Osteocyte (in vitro differentiated cells): ENCODE data around the gene NSMCE1. TPM values are rescaled to one million over a fixed set of nuclear protein-coding genes. Genes with fewer than 3 reads are reported as not detected.

Experiments
- DNase-seq: peaks from one replicate; pipeline ENCODE4 v3.0.0; 2021; ENCODE audit warnings: mixed read lengths; ENCODE audit not compliant: unreplicated experiment; ENCODE audit errors: extremely low spot score
- H3K27ac Mint-ChIP-seq: one replicate; pipeline ENCODE4 v1.8.0; 2021; ENCODE audit warnings: mild to moderate bottlenecking, mixed read lengths; ENCODE audit not compliant: unreplicated experiment
- H3K27me3 Mint-ChIP-seq: one replicate; pipeline ENCODE4 v1.8.0; 2021; ENCODE audit warnings: mixed read lengths; ENCODE audit not compliant: unreplicated experiment
- H3K36me3 Mint-ChIP-seq: one replicate; pipeline ENCODE4 v1.8.0; 2021; ENCODE audit warnings: mixed read lengths; ENCODE audit not compliant: unreplicated experiment
- H3K4me1 Mint-ChIP-seq: one replicate; pipeline ENCODE4 v1.8.0; 2021; ENCODE audit warnings: mixed read lengths; ENCODE audit not compliant: unreplicated experiment
- H3K4me3 Mint-ChIP-seq: one replicate; pipeline ENCODE4 v1.8.0; 2021; ENCODE audit warnings: mild to moderate bottlenecking, moderate library complexity, mixed read lengths; ENCODE audit not compliant: unreplicated experiment
- H3K9me3 Mint-ChIP-seq: one replicate; pipeline ENCODE4 v1.8.0; 2021; ENCODE audit warnings: mixed read lengths; ENCODE audit not compliant: unreplicated experiment
- total RNA-seq: library from RNA; stranded (reverse); gene quantifications from 2 replicates; pipeline ENCODE4 v1.2.1, GENCODE V29; 2021
- TF ChIP-seq, protein P1 (sequence below): fragments of 200-600 bp; sonication (generic); IDR thresholded peaks from 2 replicates; pipeline ENCODE4 v1.5.0; 2021; ENCODE audit warnings: antibody characterized with exemption, mild to moderate bottlenecking, moderate library complexity

The NSMCE1 gene
- total RNA-seq, 1 donor from 2014 or later = 28.3 TPM

GRCh38 chr16:27312580-27313421, 44.2 kb upstream of the NSMCE1 start:
- TF ChIP-seq, protein P1, sequence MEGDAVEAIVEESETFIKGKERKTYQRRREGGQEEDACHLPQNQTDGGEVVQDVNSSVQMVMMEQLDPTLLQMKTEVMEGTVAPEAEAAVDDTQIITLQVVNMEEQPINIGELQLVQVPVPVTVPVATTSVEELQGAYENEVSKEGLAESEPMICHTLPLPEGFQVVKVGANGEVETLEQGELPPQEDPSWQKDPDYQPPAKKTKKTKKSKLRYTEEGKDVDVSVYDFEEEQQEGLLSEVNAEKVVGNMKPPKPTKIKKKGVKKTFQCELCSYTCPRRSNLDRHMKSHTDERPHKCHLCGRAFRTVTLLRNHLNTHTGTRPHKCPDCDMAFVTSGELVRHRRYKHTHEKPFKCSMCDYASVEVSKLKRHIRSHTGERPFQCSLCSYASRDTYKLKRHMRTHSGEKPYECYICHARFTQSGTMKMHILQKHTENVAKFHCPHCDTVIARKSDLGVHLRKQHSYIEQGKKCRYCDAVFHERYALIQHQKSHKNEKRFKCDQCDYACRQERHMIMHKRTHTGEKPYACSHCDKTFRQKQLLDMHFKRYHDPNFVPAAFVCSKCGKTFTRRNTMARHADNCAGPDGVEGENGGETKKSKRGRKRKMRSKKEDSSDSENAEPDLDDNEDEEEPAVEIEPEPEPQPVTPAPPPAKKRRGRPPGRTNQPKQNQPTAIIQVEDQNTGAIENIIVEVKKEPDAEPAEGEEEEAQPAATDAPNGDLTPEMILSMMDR = no peak
- Mint-ChIP-seq H3K27ac (peak overlapping the region; percentile 90), H3K4me3 (peak overlapping the region; percentile 85), H3K36me3 (no peaks in the 10 kb centered on the region), H3K4me1 (peaks cover 35% of the 10 kb centered on the region), H3K9me3 (peaks cover 3% of the 10 kb centered on the region), H3K27me3 (no peaks in the 10 kb centered on the region)
- DNase-seq = no peak

DNA sequence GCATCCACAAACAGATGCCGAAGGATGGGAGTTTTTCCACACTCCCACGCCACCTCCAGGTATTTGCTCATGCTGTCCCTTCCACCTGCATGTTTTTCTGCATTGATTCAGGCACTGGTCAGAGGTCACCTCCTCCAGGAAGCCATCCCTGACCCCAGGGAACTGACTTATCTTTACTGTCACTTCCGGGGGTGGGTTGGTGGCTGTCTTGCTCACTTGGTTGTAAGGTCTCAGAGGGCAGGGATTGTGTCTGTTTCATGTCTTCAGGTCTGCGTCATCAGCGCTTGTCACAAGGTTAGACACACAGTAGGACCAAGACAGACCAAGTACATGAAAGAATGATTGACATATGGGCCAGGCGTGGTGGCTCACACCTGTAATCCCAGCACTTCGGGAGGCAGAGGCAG, 43.3 kb upstream of the NSMCE1 start:
- Mint-ChIP-seq H3K36me3 (no peaks in the 10 kb centered on the region), H3K9me3 (peaks cover 3% of the 10 kb centered on the region), H3K4me1 (peaks cover 27% of the 10 kb centered on the region), H3K27me3 (no peaks in the 10 kb centered on the region), H3K4me3 (no peak overlapping the region), H3K27ac (no peak overlapping the region)
- TF ChIP-seq, protein P1 = no peak
- DNase-seq = no peak

- H3K4me1 Mint-ChIP-seq = peaks cover 25% of the 10 kb centered on the region
- no peaks in the 10 kb centered on the region for H3K27me3 Mint-ChIP-seq
- TF ChIP-seq, protein P1 = no peak
- H3K36me3 Mint-ChIP-seq = no peaks in the 10 kb centered on the region
- no peak overlapping the region for H3K4me3 Mint-ChIP-seq
- no peak overlapping the region for H3K27ac Mint-ChIP-seq
- DNase-seq = no peak
- H3K9me3 Mint-ChIP-seq = peaks cover 3% of the 10 kb centered on the region
Measured at GRCh38 chr16:27311448-27311830, 42.9 kb upstream of the NSMCE1 start.

GRCh38 chr16:27310576-27311447, 42.2 kb upstream of the NSMCE1 start:
- no peak for DNase-seq
- Mint-ChIP-seq H3K36me3 (no peaks in the 10 kb centered on the region), H3K27ac (no peak overlapping the region), H3K27me3 (no peaks in the 10 kb centered on the region), H3K9me3 (peaks cover 3% of the 10 kb centered on the region), H3K4me3 (no peak overlapping the region), H3K4me1 (peaks cover 19% of the 10 kb centered on the region)
- TF ChIP-seq, protein P1 = no peak

GRCh38 chr16:27308792-27309191, 40.2 kb upstream of the NSMCE1 start:
- H3K36me3 Mint-ChIP-seq = no peaks in the 10 kb centered on the region
- peaks cover 7% of the 10 kb centered on the region for H3K4me1 Mint-ChIP-seq
- H3K27ac Mint-ChIP-seq = no peak overlapping the region
- H3K9me3 Mint-ChIP-seq = peaks cover 3% of the 10 kb centered on the region
- no peaks in the 10 kb centered on the region for H3K27me3 Mint-ChIP-seq
- no peak for DNase-seq
- H3K4me3 Mint-ChIP-seq = no peak overlapping the region
- TF ChIP-seq, protein P1 = no peak
